Sigmoid colon (tissue), 7 donors: ENCODE results near the gene WBP2NL. TPM values are rescaled to one million over a fixed set of nuclear protein-coding genes. Genes with fewer than 3 reads are reported as not detected.

Experiments
- DNase-seq: peaks from one replicate; pipeline ENCODE4 v3.0.0-alpha.2; 2019
- H3K27ac ChIP-seq, 4 donors: fragments of 200-600 bp; sonication (generic); one replicate each; pipeline ENCODE4 v1.5.1; 2016 to 2019; ENCODE audit warnings: mild to moderate bottlenecking in 1 of 4
- H3K27me3 ChIP-seq, 3 donors: fragments of 200-600 bp; sonication (generic); one replicate each; pipeline ENCODE4 v1.5.1; 2019; ENCODE audit warnings: mild to moderate bottlenecking in 1 of 3
- H3K36me3 ChIP-seq, 4 donors: fragments of 200-600 bp; sonication (generic); one replicate each; pipeline ENCODE4 v1.5.1; 2016 to 2019
- H3K4me1 ChIP-seq, 4 donors: fragments of 200-600 bp; sonication (generic); one replicate each; pipeline ENCODE4 v1.5.1; 2017 to 2019
- H3K4me3 ChIP-seq, 4 donors: fragments of 200-600 bp; sonication (generic); one replicate each; pipeline ENCODE4 v1.5.1; 2017 to 2019; ENCODE audit warnings: mild to moderate bottlenecking in 2 of 4, moderate library complexity in 1 of 4
- H3K9me3 ChIP-seq, 4 donors: fragments of 200-600 bp in 3 of 4; sonication (generic) in 3 of 4; one replicate each; pipeline versions ENCODE4 v1.5.1 to v1.6.1; 2013 to 2019
- POLR2A ChIP-seq, 2 donors: fragments of 450-650 bp; IDR thresholded peaks; one replicate each; pipeline ENCODE4 v1.6.1; 2016; ENCODE audit warnings: antibody characterized with exemption in 2 of 2, mild to moderate bottlenecking in 2 of 2, moderate library complexity in 2 of 2
- POLR2AphosphoS5 ChIP-seq, 4 donors: sonication (generic); formaldehyde crosslinking; IDR thresholded peaks; one replicate each; pipeline ENCODE4 v1.6.1; 2017; ENCODE audit warnings: antibody characterized with exemption in 4 of 4
- WGBS, 2 donors: extraction: QIAGEN DNeasy Blood & Tissue Kit; methylation state at CpG; one replicate each; pipeline ENCODE4 v1.1.7; 2013; 5-methylcytosine and 5-hydroxymethylcytosine counted together
- intact Hi-C: fragments of 100-400 bp; cut with DNase I; formaldehyde crosslinking; loops from one replicate; pipeline ENCODE4 v1.15.1; 2023
- polyA plus RNA-seq, 3 donors: library from polyadenylated mRNA; stranded (reverse); fragments of 200-250 nt; gene quantifications; one replicate each; pipeline ENCODE4 v1.2.3, GENCODE V29; 2013
- small RNA-seq, 3 donors: library from RNA; depleted of rRNA; stranded (forward); fragments of <200 nt; gene quantifications; one replicate each; pipeline ENCODE3, GENCODE V24; 2016
- total RNA-seq, 4 donors: library from RNA; depleted of rRNA; stranded (reverse); fragments of >200 nt; gene quantifications; one replicate each; pipeline ENCODE4 v1.1.0, GENCODE V29; 2016
- donor health status: healthy with polysubstance abuse.
- donor health status: Bipolar disorder and iron deficiency.
- donor health status: healthy.

Gene WBP2NL
- total and polyA plus RNA-seq, 7 donors, result 0.71 to 2.8 (median 0.92) TPM; not detected in 1

DNA sequence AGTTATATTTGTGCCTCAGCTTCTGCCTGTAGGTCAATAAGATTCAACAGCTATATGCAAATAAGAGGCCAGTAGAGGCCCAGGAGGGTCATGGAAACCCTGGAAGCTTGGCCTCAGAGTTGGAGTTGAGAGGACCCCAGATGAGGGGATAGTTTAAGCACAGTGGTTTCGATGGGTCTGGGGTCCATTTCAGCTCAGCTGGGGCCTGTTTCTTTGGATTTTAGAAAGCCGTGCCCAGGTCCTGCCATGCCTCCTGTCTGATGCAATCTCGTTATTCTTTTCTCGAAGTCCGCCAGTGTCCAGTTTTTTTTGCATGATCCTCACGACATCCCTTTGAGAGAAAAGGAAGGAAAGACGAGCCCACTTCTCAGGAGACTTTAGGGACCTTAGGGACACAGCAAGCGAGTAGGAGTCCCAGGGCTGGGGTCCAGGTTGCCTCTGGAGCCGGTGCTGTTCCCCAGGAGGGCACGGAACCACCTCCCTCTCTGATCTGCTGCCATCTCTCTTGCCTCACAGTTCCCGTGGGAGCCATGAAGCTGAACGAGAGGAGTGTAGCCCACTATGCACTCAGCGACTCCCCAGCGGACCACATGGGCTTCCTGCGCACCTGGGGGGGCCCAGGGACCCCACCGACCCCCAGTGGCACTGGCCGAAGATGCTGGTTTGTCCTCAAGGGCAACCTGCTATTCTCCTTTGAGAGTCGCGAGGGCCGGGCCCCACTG, 78.3 kb downstream of the WBP2NL start:
- peaks cover 0 to 58% (median 50%) of the 10 kb centered on the region in 4 donors for H3K4me1 ChIP-seq
- DNase-seq, result peak; percentile 66
- peaks cover 0 to 22% (median 6%) of the 10 kb centered on the region in 4 donors for H3K36me3 ChIP-seq
- peak overlapping the region; percentile 93 to 99 (median 98) for H3K27ac ChIP-seq
- no peak for TF ChIP-seq POLR2A (IDR thresholded peaks at IDR 0.05)
- intact Hi-C loops, result loop anchor here (5.0 to 10.0 kb wide), 2 partner anchors 290 to 392 kb away; partner anchors contain the start of gene SNU13
- 93 to 96% methylated on average over 20 of the region's 20 CpGs for WGBS, 2 donors
- no peak overlapping the region for H3K4me3 ChIP-seq
- no peaks in the 10 kb centered on the region for H3K9me3 ChIP-seq
- no peaks in the 10 kb centered on the region for H3K27me3 ChIP-seq

DNA sequence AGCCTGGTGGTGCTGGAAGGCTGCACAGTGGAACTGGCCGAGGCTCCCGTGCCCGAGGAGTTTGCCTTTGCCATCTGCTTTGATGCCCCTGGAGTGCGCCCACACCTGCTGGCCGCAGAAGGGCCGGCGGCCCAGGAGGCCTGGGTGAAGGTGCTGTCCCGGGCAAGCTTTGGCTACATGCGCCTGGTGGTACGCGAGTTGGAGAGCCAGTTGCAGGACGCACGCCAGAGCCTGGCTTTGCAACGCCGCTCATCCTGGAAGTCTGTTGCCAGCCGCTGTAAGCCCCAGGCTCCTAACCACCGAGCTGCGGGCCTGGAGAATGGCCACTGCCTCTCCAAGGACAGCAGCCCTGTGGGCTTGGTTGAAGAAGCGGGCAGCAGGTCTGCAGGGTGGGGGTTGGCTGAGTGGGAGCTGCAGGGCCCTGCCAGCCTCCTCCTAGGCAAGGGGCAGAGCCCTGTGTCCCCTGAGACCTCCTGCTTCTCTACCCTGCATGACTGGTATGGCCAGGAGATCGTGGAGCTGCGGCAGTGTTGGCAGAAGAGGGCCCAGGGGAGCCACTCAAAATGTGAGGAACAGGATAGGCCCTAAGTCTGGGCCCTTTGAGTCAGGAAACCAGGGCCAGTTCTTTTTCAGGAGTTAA, 79.0 kb downstream of the WBP2NL start:
- Histone ChIP-seq H3K4me3 (no peak overlapping the region), H3K4me1 (peaks cover 0 to 61% (median 49%) of the 10 kb centered on the region in 4 donors), H3K9me3 (no peaks in the 10 kb centered on the region), H3K36me3 (peaks cover 0 to 29% (median 9%) of the 10 kb centered on the region in 4 donors), H3K27me3 (no peaks in the 10 kb centered on the region), H3K27ac (peak overlapping the region; percentile 93 to 99 (median 98))
- no peak for TF ChIP-seq POLR2AphosphoS5 (IDR thresholded peaks at IDR 0.05)
- intact Hi-C loops, result loop anchor here (5.0 to 10.0 kb wide), 2 partner anchors 290 to 393 kb away; partner anchors contain the start of gene SNU13
- no peak for DNase-seq
- 91 to 95% methylated on average over 21 of the region's 21 CpGs for WGBS, 2 donors

Small RNAs within 50 kb of the gene (small RNA-seq; reads per million reads assigned to genes)
- gene SNORD13P1, result 0 reads per million in 3 donors

Other genes starting within 250 kb of the WBP2NL start
- gene CCDC134, start 198.1 kb upstream of the WBP2NL start, total RNA-seq, result 1 to 10 TPM; 4.5 to 8.6 (median 7.9) TPM
- 1 to 10 TPM in 2 of 3 donors, under 1 TPM in 1; 0.60 to 6.1 (median 3.0) TPM for gene CCDC134, start 198.1 kb upstream of the WBP2NL start, polyA plus RNA-seq
- gene SREBF2, start 165.7 kb upstream of the WBP2NL start, total RNA-seq, result 10 to 100 TPM; 25.2 to 51.0 (median 33.4) TPM
- gene SREBF2, start 165.7 kb upstream of the WBP2NL start, polyA plus RNA-seq, result 100 to 1,000 TPM in 1 of 3 donors, 10 to 100 TPM in 2; 13.8 to 132 (median 15.3) TPM
- not detected for gene SHISA8, start 83.7 kb upstream of the WBP2NL start, total RNA-seq
- under 1 TPM in 1 of 3 donors, not detected in 2; 0.12 TPM for gene SHISA8, start 83.7 kb upstream of the WBP2NL start, polyA plus RNA-seq
- gene TNFRSF13C, start 72.0 kb upstream of the WBP2NL start, total RNA-seq, result not detected
- gene TNFRSF13C, start 72.0 kb upstream of the WBP2NL start, polyA plus RNA-seq, result 10 to 100 TPM in 1 of 3 donors, 1 to 10 TPM in 1, under 1 TPM in 1; 0.23 to 23.9 (median 1.2) TPM
- gene CENPM, start 51.6 kb upstream of the WBP2NL start, total RNA-seq, result 1 to 10 TPM in 3 of 4 donors, not detected in 1; 1.1 to 5.4 (median 2.5) TPM
- gene CENPM, start 51.6 kb upstream of the WBP2NL start, polyA plus RNA-seq, result 10 to 100 TPM; 24.0 to 48.5 (median 35.8) TPM
- 1 to 10 TPM; 1.1 to 1.6 (median 1.3) TPM for gene SEPTIN3, start 29.3 kb upstream of the WBP2NL start, total RNA-seq
- under 1 TPM; 0.46 to 0.71 (median 0.60) TPM for gene SEPTIN3, start 29.3 kb upstream of the WBP2NL start, polyA plus RNA-seq
- gene NAGA, start 72.0 kb downstream of the WBP2NL start, total RNA-seq, result 10 to 100 TPM; 18.6 to 28.6 (median 21.7) TPM
- 10 to 100 TPM in 2 of 3 donors, 1 to 10 TPM in 1; 6.6 to 27.7 (median 20.1) TPM for gene NAGA, start 72.0 kb downstream of the WBP2NL start, polyA plus RNA-seq
- 10 to 100 TPM; 13.8 to 18.0 (median 15.6) TPM for gene PHETA2, start 75.5 kb downstream of the WBP2NL start, total RNA-seq
- 10 to 100 TPM; 13.2 to 17.4 (median 13.4) TPM for gene PHETA2, start 75.5 kb downstream of the WBP2NL start, polyA plus RNA-seq
- 10 to 100 TPM; 12.1 to 23.9 (median 21.9) TPM for gene SMDT1, start 80.9 kb downstream of the WBP2NL start, total RNA-seq
- gene SMDT1, start 80.9 kb downstream of the WBP2NL start, polyA plus RNA-seq, result 100 to 1,000 TPM in 2 of 3 donors, 10 to 100 TPM in 1; 87.4 to 187 (median 181) TPM
- gene NDUFA6, start 92.0 kb downstream of the WBP2NL start, total RNA-seq, result 100 to 1,000 TPM in 1 of 4 donors, 10 to 100 TPM in 3; 61.8 to 104 (median 82.6) TPM
- 100 to 1,000 TPM; 112 to 248 (median 161) TPM for gene NDUFA6, start 92.0 kb downstream of the WBP2NL start, polyA plus RNA-seq
- gene CYP2D6, start 132.0 kb downstream of the WBP2NL start, total RNA-seq, result under 1 TPM in 2 of 4 donors, not detected in 2; 0.36 to 0.81 TPM
- gene CYP2D6, start 132.0 kb downstream of the WBP2NL start, polyA plus RNA-seq, result 1 to 10 TPM in 2 of 3 donors, not detected in 1; 1.6 to 3.7 TPM